ENCODE measurements around the gene TCTN2.

Gene TCTN2

GRCh38 chr12:123690191-123690840, 19.4 kb downstream of the TCTN2 start:
- no peak for DNase-seq

GRCh38 chr12:123696207-123696606, 25.3 kb downstream of the TCTN2 start:
- DNase-seq = no peak

GRCh38 chr12:123696646-123697045, 25.7 kb downstream of the TCTN2 start:
- DNase-seq = no peak

GRCh38 chr12:123705935-123706334, 35.0 kb downstream of the TCTN2 start:
- DNase-seq = no peak

GRCh38 chr12:123707466-123707865, 36.6 kb downstream of the TCTN2 start:
- DNase-seq = no peak

- no peak for DNase-seq
These were observed 41.9 kb downstream of the TCTN2 start for GRCh38 chr12:123712780-123713319.

GRCh38 chr12:123713398-123713797, 42.5 kb downstream of the TCTN2 start:
- DNase-seq = no peak

- no peak for DNase-seq
These were observed 43.1 kb downstream of the TCTN2 start for GRCh38 chr12:123713823-123714585.

GRCh38 chr12:123715195-123715594, 44.3 kb downstream of the TCTN2 start:
- no peak for DNase-seq

- DNase-seq = no peak
These were observed 46.4 kb downstream of the TCTN2 start for GRCh38 chr12:123717350-123717749.

GRCh38 chr12:123720141-123720814, 49.4 kb downstream of the TCTN2 start:
- no peak for DNase-seq

- DNase-seq = no peak
These were observed 50.3 kb downstream of the TCTN2 start for GRCh38 chr12:123721245-123721644.

GRCh38 chr12:123723011-123723410, 52.1 kb downstream of the TCTN2 start:
- no peak for DNase-seq

GRCh38 chr12:123723765-123724164, 52.9 kb downstream of the TCTN2 start:
- no peak for DNase-seq

- DNase-seq = no peak
These were observed 55.3 kb downstream of the TCTN2 start for GRCh38 chr12:123726244-123726643.

GRCh38 chr12:123726962-123727361, 56.0 kb downstream of the TCTN2 start:
- no peak for DNase-seq

- no peak for DNase-seq
These were observed 57.0 kb downstream of the TCTN2 start for GRCh38 chr12:123727878-123728277.

- no peak for DNase-seq
These were observed 60.7 kb downstream of the TCTN2 start for GRCh38 chr12:123731596-123731995.

- DNase-seq = no peak
These were observed 61.3 kb downstream of the TCTN2 start for GRCh38 chr12:123732251-123732650.

GRCh38 chr12:123733229-123733628, 62.3 kb downstream of the TCTN2 start:
- DNase-seq = no peak

- no peak for DNase-seq
These were observed 63.4 kb downstream of the TCTN2 start for GRCh38 chr12:123734268-123734667.

GRCh38 chr12:123741937-123742572, 71.1 kb downstream of the TCTN2 start:
- no peak for DNase-seq

GRCh38 chr12:123743002-123743401, 72.1 kb downstream of the TCTN2 start:
- DNase-seq = no peak

All from NCI-H187 treated with DMSO at 0.1 percent for 48 hours (cell line).